HG03280 (cell line): ENCODE results near the gene CSAD.
"Not testable (repeated sequence)": the region's sequence is repeated elsewhere in the genome, so short reads cannot be mapped to it uniquely, and the experiment has no call there.

Experiments
- ATAC-seq: cut with Tn5 transposase; IDR thresholded peaks from one replicate; pipeline ENCODE4 v1.9.1; 2021; ENCODE audit warnings: mild to moderate bottlenecking, moderate library complexity; ENCODE audit not compliant: unreplicated experiment

The CSAD gene

GRCh38 chr12:53112431-53112830 lies 68.3 kb downstream of the CSAD start:
- not testable (repeated sequence) for ATAC-seq
